ENCODE measurements around the gene HLA-B. TPM values are rescaled to one million over a fixed set of nuclear protein-coding genes. Genes with fewer than 3 reads are reported as not detected.
"Not testable (repeated sequence)": the region's sequence is repeated elsewhere in the genome, so short reads cannot be mapped to it uniquely, and the experiment has no call there.

HLA-B gene
- total and polyA plus RNA-seq, 8 donors: 134 to 1,907 (median 633) TPM

- intact Hi-C loops (cut with DNase I; ENCODE audit: low total_unique reads): no loop called here
- H3K9me3 ChIP-seq: no peaks in the 10 kb centered on the region
- H3K27me3 ChIP-seq: no peaks in the 10 kb centered on the region
- peaks cover 0 to 35% (median 21%) of the 10 kb centered on the region in 4 donors for H3K4me1 ChIP-seq
- 60 to 76% (median 68%) methylated on average over 4 of the region's 4 CpGs for WGBS, 5 donors
- H3K36me3 ChIP-seq: peaks cover 0 to 16% (median 4%) of the 10 kb centered on the region in 4 donors
- peak in 1 of 2 donors; percentile 31 for DNase-seq
- no peak overlapping the region for H3K4me3 ChIP-seq
- no peak for TF ChIP-seq CTCF (IDR thresholded peaks at IDR 0.05)
- TF ChIP-seq POLR2A (IDR thresholded peaks at IDR 0.05): no peak
- no peak for TF ChIP-seq POLR2AphosphoS5 (IDR thresholded peaks at IDR 0.05)
- TF ChIP-seq EP300 (IDR thresholded peaks at IDR 0.05): no peak
- no peak overlapping the region for H3K27ac ChIP-seq
These were observed 37.4 kb upstream of the HLA-B start for GRCh38 chr6:31394381-31394780.

- Histone ChIP-seq H3K27ac (no peak overlapping the region), H3K9me3 (no peaks in the 10 kb centered on the region), H3K27me3 (no peaks in the 10 kb centered on the region), H3K36me3 (peaks cover 0 to 16% (median 4%) of the 10 kb centered on the region in 4 donors), H3K4me1 (peaks cover 0 to 32% (median 17%) of the 10 kb centered on the region in 4 donors), H3K4me3 (no peak overlapping the region)
- intact Hi-C loops (cut with DNase I; ENCODE audit: low total_unique reads): no loop called here
- no peak for DNase-seq
- 69 to 91% (median 86%) methylated on average over 5 of the region's 5 CpGs for WGBS, 5 donors
- TF ChIP-seq POLR2AphosphoS5 (IDR thresholded peaks at IDR 0.05) (no peak), CTCF (IDR thresholded peaks at IDR 0.05) (no peak), EP300 (IDR thresholded peaks at IDR 0.05) (no peak), POLR2A (IDR thresholded peaks at IDR 0.05) (no peak)
These were observed 37.0 kb upstream of the HLA-B start for GRCh38 chr6:31393932-31394331.

GRCh38 chr6:31389802-31390132 lies 32.8 kb upstream of the HLA-B start:
- DNase-seq; H3K9me3 ChIP-seq; intact Hi-C loops (cut with DNase I; ENCODE audit: low total_unique reads); H3K27ac ChIP-seq; H3K4me1 ChIP-seq; H3K27me3 ChIP-seq; H3K4me3 ChIP-seq: not testable (repeated sequence)
- H3K36me3 ChIP-seq: peaks cover 0 to 12% (median 4%) of the 10 kb centered on the region in 4 donors

- H3K4me1 ChIP-seq; H3K27me3 ChIP-seq; H3K9me3 ChIP-seq; DNase-seq; H3K4me3 ChIP-seq; intact Hi-C loops (cut with DNase I; ENCODE audit: low total_unique reads); H3K36me3 ChIP-seq; H3K27ac ChIP-seq: not testable (repeated sequence)
- 49 to 78% (median 64%) methylated on average over 3 to 4 of the region's 13 CpGs for WGBS, 5 donors
These were observed 32.2 kb upstream of the HLA-B start for GRCh38 chr6:31388916-31389801.

- H3K27ac ChIP-seq: no peak overlapping the region
These were observed 30.0 kb upstream of the HLA-B start for GRCh38 chr6:31386977-31387376.

More at GRCh38 chr6:31386977-31387376, 30.0 kb upstream of the HLA-B start:
- Histone ChIP-seq H3K27me3 (no peaks in the 10 kb centered on the region), H3K9me3 (no peaks in the 10 kb centered on the region), H3K36me3 (no peaks in the 10 kb centered on the region), H3K4me3 (no peak overlapping the region), H3K4me1 (no peaks in the 10 kb centered on the region)
- no peak for TF ChIP-seq CTCF (IDR thresholded peaks at IDR 0.05)
- TF ChIP-seq POLR2A (IDR thresholded peaks at IDR 0.05): no peak
- TF ChIP-seq EP300 (IDR thresholded peaks at IDR 0.05): no peak
- TF ChIP-seq POLR2AphosphoS5 (IDR thresholded peaks at IDR 0.05): no peak
- DNase-seq: no peak
- WGBS, 5 donors: 48 to 68% (median 60%) methylated on average over 1 of the region's 1 CpG
- intact Hi-C loops (cut with DNase I; ENCODE audit: low total_unique reads): no loop called here

Measured in stomach (tissue), 9 donors.